ENCODE results near the gene HLTF. TPM values are rescaled to one million over a fixed set of nuclear protein-coding genes. Genes with fewer than 3 reads are reported as not detected.

Gene HLTF
- total and polyA plus RNA-seq, 2 experiments from 2014 or later = 89.5 to 146 TPM

- TF ChIP-seq, protein P1, sequence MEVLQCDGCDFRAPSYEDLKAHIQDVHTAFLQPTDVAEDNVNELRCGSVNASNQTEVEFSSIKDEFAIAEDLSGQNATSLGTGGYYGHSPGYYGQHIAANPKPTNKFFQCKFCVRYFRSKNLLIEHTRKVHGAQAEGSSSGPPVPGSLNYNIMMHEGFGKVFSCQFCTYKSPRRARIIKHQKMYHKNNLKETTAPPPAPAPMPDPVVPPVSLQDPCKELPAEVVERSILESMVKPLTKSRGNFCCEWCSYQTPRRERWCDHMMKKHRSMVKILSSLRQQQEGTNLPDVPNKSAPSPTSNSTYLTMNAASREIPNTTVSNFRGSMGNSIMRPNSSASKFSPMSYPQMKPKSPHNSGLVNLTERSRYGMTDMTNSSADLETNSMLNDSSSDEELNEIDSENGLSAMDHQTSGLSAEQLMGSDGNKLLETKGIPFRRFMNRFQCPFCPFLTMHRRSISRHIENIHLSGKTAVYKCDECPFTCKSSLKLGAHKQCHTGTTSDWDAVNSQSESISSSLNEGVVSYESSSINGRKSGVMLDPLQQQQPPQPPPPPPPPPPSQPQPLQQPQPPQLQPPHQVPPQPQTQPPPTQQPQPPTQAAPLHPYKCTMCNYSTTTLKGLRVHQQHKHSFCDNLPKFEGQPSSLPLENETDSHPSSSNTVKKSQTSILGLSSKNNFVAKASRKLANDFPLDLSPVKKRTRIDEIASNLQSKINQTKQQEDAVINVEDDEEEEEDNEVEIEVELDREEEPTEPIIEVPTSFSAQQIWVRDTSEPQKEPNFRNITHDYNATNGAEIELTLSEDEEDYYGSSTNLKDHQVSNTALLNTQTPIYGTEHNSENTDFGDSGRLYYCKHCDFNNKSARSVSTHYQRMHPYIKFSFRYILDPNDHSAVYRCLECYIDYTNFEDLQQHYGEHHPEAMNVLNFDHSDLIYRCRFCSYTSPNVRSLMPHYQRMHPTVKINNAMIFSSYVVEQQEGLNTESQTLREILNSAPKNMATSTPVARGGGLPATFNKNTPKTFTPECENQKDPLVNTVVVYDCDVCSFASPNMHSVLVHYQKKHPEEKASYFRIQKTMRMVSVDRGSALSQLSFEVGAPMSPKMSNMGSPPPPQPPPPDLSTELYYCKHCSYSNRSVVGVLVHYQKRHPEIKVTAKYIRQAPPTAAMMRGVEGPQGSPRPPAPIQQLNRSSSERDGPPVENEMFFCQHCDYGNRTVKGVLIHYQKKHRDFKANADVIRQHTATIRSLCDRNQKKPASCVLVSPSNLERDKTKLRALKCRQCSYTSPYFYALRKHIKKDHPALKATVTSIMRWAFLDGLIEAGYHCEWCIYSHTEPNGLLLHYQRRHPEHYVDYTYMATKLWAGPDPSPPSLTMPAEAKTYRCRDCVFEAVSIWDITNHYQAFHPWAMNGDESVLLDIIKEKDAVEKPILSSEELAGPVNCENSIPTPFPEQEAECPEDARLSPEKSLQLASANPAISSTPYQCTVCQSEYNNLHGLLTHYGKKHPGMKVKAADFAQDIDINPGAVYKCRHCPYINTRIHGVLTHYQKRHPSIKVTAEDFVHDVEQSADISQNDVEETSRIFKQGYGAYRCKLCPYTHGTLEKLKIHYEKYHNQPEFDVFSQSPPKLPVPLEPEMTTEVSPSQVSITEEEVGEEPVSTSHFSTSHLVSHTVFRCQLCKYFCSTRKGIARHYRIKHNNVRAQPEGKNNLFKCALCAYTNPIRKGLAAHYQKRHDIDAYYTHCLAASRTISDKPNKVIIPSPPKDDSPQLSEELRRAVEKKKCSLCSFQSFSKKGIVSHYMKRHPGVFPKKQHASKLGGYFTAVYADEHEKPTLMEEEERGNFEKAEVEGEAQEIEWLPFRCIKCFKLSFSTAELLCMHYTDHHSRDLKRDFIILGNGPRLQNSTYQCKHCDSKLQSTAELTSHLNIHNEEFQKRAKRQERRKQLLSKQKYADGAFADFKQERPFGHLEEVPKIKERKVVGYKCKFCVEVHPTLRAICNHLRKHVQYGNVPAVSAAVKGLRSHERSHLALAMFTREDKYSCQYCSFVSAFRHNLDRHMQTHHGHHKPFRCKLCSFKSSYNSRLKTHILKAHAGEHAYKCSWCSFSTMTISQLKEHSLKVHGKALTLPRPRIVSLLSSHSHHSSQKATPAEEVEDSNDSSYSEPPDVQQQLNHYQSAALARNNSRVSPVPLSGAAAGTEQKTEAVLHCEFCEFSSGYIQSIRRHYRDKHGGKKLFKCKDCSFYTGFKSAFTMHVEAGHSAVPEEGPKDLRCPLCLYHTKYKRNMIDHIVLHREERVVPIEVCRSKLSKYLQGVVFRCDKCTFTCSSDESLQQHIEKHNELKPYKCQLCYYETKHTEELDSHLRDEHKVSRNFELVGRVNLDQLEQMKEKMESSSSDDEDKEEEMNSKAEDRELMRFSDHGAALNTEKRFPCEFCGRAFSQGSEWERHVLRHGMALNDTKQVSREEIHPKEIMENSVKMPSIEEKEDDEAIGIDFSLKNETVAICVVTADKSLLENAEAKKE (CRISPR knock-in tag; IDR thresholded peaks at IDR 0.05) = no peak
- TF ChIP-seq EZH2 (IDR thresholded peaks at IDR 0.05; ENCODE audit: low read depth, unreplicated experiment) = no peak
- TF ChIP-seq NANOG (IDR thresholded peaks at IDR 0.05; ENCODE audit: borderline replicate concordance) = no peak
- no peak for TF ChIP-seq ZNF331 (CRISPR knock-in tag; IDR thresholded peaks at IDR 0.05; ENCODE audit: low read depth)
- TF ChIP-seq ZNF114 (CRISPR knock-in tag; IDR thresholded peaks at IDR 0.05) = no peak
- no peak for TF ChIP-seq CREB1 (CRISPR knock-in tag; IDR thresholded peaks at IDR 0.05; ENCODE audit: low read depth)
- TF ChIP-seq REST (IDR thresholded peaks at IDR 0.05; ENCODE audit: unreplicated experiment) = no peak
- TF ChIP-seq STAT1 (IDR thresholded peaks at IDR 0.05; ENCODE audit: unreplicated experiment) = no peak
- TF ChIP-seq EZH2phosphoT487 (IDR thresholded peaks at IDR 0.05; ENCODE audit: unreplicated experiment) = no peak
Measured at GRCh38 chr3:149004622-149005021, 81.7 kb downstream of the HLTF start (continued).

Measured in GM23338 (cell line).